K562 (cell line): ENCODE measurements around the gene OBP2A. TPM values are rescaled to one million over a fixed set of nuclear protein-coding genes. Genes with fewer than 3 reads are reported as not detected.
"Not testable (repeated sequence)": the region's sequence is repeated elsewhere in the genome, so short reads cannot be mapped to it uniquely, and the experiment has no call there.

Source experiments
- ATAC-seq: fragments of 200-7000 bp; cut with Tn5 transposase; 3 replicates; pipeline ENCODE4 v1.9.1; 2020; ENCODE audit warnings: moderate library complexity
- BruUV-seq: library from RNA; stranded (reverse); fragments of 400-500 nt; replicated peaks from 2 replicates; lab custom pipeline; 2021; lab: Mats Ljungman, UMichigan
- CTCF ChIA-PET: fragments of 300-600 bp; formaldehyde crosslinking; extraction: SDS; loops from one replicate; lab custom pipeline; 2021; ENCODE audit warnings: low intra/inter-chr PET ratio; lab: Yijun Ruan, JAX
- POLR2A ChIA-PET: fragments of 300-600, 350-650 bp; sonication (Branson Sonifier 250); formaldehyde crosslinking; extraction: SDS; loops from one replicate; lab custom pipeline; 2021; ENCODE audit warnings: antibody characterized with exemption, inconsistent platforms; lab: Yijun Ruan, JAX
- DNase-seq, 4 experiments: peaks; one replicate each; pipeline versions ENCODE4 v3.0.0 to v3.0.0-alpha.2; 2011 to 2018; ENCODE audit warnings: low spot score in 3 of 4, mixed read lengths in 3 of 4; ENCODE audit errors: extremely low read depth in 1 of 4
- FAIRE-seq: peaks from 2 replicates; lab custom pipeline; 2011; peaks lifted over from hg19 to GRCh38; lab: Jason Lieb, UNC
- H2AFZ ChIP-seq: 2 replicates; pipeline ENCODE4 v1.6.0; 2011; ENCODE audit warnings: low read depth, low read length, control low read depth, inconsistent platforms
- H3K27ac ChIP-seq: fragments of 200-600 bp; 3 replicates; pipeline ENCODE4 v1.8.0; 2011; ENCODE audit warnings: low read depth, mild to moderate bottlenecking, control low read depth, inconsistent platforms, low read length, moderate library complexity, mixed read lengths; ENCODE audit errors: extremely low read depth
- H3K27me3 ChIP-seq, 2 experiments: fragments of 300-600 bp in 1 of 2; 2 replicates in 1 of 2; 3 replicates in 1 of 2; pipeline versions ENCODE4 v1.6.0 to v1.8.0; 2011; ENCODE audit warnings: inconsistent platforms in 2 of 2, low read length in 2 of 2, mild to moderate bottlenecking in 1 of 2, mixed read lengths in 1 of 2, moderate library complexity in 1 of 2; ENCODE audit not compliant: control insufficient read depth in 2 of 2, insufficient read depth in 2 of 2
- H3K36me3 ChIP-seq: fragments of 300-600 bp; 3 replicates; pipeline ENCODE4 v1.8.0; 2011; ENCODE audit warnings: mild to moderate bottlenecking, low read length, inconsistent platforms; ENCODE audit not compliant: control insufficient read depth, insufficient read depth
- H3K4me1 ChIP-seq, 2 experiments: fragments of 200-600 bp in 1 of 2; replicated peaks in 1 of 2; 2 replicates in 1 of 2; 3 replicates in 1 of 2; pipeline versions ENCODE4 v1.5.1 to v1.8.0; 2011; ENCODE audit warnings: inconsistent platforms in 2 of 2, low read length in 2 of 2, mild to moderate bottlenecking in 1 of 2, mixed read lengths in 1 of 2, moderate library complexity in 1 of 2; ENCODE audit not compliant: control insufficient read depth in 2 of 2, insufficient read depth in 2 of 2
- H3K4me2 ChIP-seq: 2 replicates; pipeline ENCODE4 v1.6.1; 2011; ENCODE audit warnings: low read length, control low read depth, inconsistent platforms, mixed read lengths; ENCODE audit not compliant: insufficient read depth
- H3K4me3 ChIP-seq: fragments of 200-600 bp; sonication (generic), shearing (Covaris generic); 2 replicates; pipeline ENCODE4 v1.5.1; 2016; ENCODE audit warnings: control low read depth, inconsistent platforms
- H3K79me2 ChIP-seq: fragments of 200-600 bp; 3 replicates; pipeline ENCODE4 v1.8.0; 2011; ENCODE audit warnings: low read length, inconsistent platforms; ENCODE audit not compliant: control insufficient read depth, insufficient read depth
- H3K9ac ChIP-seq, 2 experiments: 2 replicates each; pipeline versions ENCODE4 v1.6.0 to v1.6.1; 2011; ENCODE audit warnings: low read depth in 2 of 2, low read length in 2 of 2, control low read depth in 1 of 2, inconsistent platforms in 1 of 2, mild to moderate bottlenecking in 1 of 2, mixed read lengths in 1 of 2; ENCODE audit not compliant: insufficient read depth in 1 of 2
- H3K9me1 ChIP-seq: one replicate; pipeline ENCODE4 v1.6.0; 2011; ENCODE audit warnings: inconsistent platforms, mild to moderate bottlenecking, low read length, moderate library complexity; ENCODE audit not compliant: control insufficient read depth, insufficient read depth
- H3K9me3 ChIP-seq: replicated peaks from 2 replicates; pipeline ENCODE4 v1.5.1; 2011; ENCODE audit warnings: low read depth, low read length, inconsistent platforms; ENCODE audit not compliant: control insufficient read depth, insufficient read depth
- H4K20me1 ChIP-seq: replicated peaks from 2 replicates; pipeline ENCODE4 v1.6.1; 2011; ENCODE audit warnings: low read length, inconsistent platforms, mixed read lengths; ENCODE audit not compliant: control insufficient read depth, insufficient read depth
- ARID1B ChIP-seq: fragments of 450-650 bp; IDR thresholded peaks from 2 replicates; pipeline ENCODE4 v1.6.1; 2016; ENCODE audit warnings: antibody characterized with exemption, mild to moderate bottlenecking, inconsistent platforms
- CEBPG ChIP-seq, 3 experiments: fragments of 200-800 bp in 1 of 3; sonication (Bioruptor generic) in 1 of 3; sonication (generic) in 1 of 3; formaldehyde crosslinking in 1 of 3; IDR thresholded peaks in 2 of 3; conservative IDR thresholded peaks in 1 of 3; 2 replicates each; pipeline versions ENCODE4 v1.6.1 to v1.8.0; 2016 to 2022; ENCODE audit warnings: missing compliant biosample characterization in 2 of 3, missing genetic modification characterization in 2 of 3, mild to moderate bottlenecking in 1 of 3, missing genetic modification reagents in 1 of 3
- FOSL1 ChIP-seq: fragments of 200-800 bp; sonication (Bioruptor generic); conservative IDR thresholded peaks from 2 replicates; pipeline ENCODE4 v1.6.1; 2016; ENCODE audit warnings: missing genetic modification characterization, missing compliant biosample characterization
- JUN ChIP-seq, 2 experiments: sonication (generic) in 1 of 2; formaldehyde crosslinking in 1 of 2; IDR thresholded peaks; 2 replicates each; pipeline versions ENCODE4 v1.6.1 to v1.8.0; 2012 to 2022; ENCODE audit warnings: borderline replicate concordance in 2 of 2, mild to moderate bottlenecking in 2 of 2, improper control_type of control experiment in 1 of 2, low read depth in 1 of 2, low read length in 1 of 2, missing genetic modification reagents in 1 of 2
- JUND ChIP-seq, 2 experiments: IDR thresholded peaks; 2 replicates in 1 of 2; 3 replicates in 1 of 2; pipeline ENCODE4 v1.6.1; 2011; ENCODE audit warnings: borderline replicate concordance in 2 of 2, low read depth in 2 of 2, low read length in 2 of 2, improper control_type of control experiment in 1 of 2, missing biosample characterization in 1 of 2, missing genetic modification characterization in 1 of 2, missing genetic modification reagents in 1 of 2
- NFIC ChIP-seq: fragments of 450-650 bp; IDR thresholded peaks from 2 replicates; pipeline ENCODE4 v1.6.1; 2017; ENCODE audit warnings: mild to moderate bottlenecking, inconsistent platforms
- SMARCA4 ChIP-seq: fragments of 450-650 bp; IDR thresholded peaks from 2 replicates; pipeline ENCODE4 v1.6.1; 2016
- ZEB2 ChIP-seq: fragments of 450-650 bp; IDR thresholded peaks from 2 replicates; pipeline ENCODE4 v1.6.1; 2016
- WGBS: fragments of 100-300 bp; shearing (Covaris generic); methylation state at CpG from one replicate; pipeline ENCODE4 v1.1.6; 2016; ENCODE audit warnings: low coverage, mixed read lengths; ENCODE audit not compliant: insufficient coverage; ENCODE audit errors: missing lambda C conversion rate; 5-methylcytosine and 5-hydroxymethylcytosine counted together
- in situ Hi-C: fragments of 300-500 bp; cut with MboI; formaldehyde crosslinking; loops from 4 replicates; pipeline ENCODE4 v1.15.0; 2018; ENCODE audit warnings: inconsistent platforms, mixed read lengths
- intact Hi-C: fragments of 100-400 bp; cut with micrococcal nuclease; formaldehyde crosslinking; loops from 2 replicates; pipeline ENCODE4 v1.14.2; 2022
- polyA plus RNA-seq, 8 experiments: library from polyadenylated mRNA; depleted of rRNA in 4 of 8; stranded (reverse) in 5 of 8; unstranded in 3 of 8; fragments of >200 nt; fragmentation: Nextera tagmentation in 2 of 8; fragmentation: Illumina TruSeq in 1 of 8; extraction: Ambion mirVana in 2 of 8; extraction: Trizol in 1 of 8; gene quantifications; 2 replicates each; pipeline versions ENCODE4 v1.2.1 to v1.2.3, GENCODE V29; 2011 to 2014; ENCODE audit warnings: inconsistent platforms in 1 of 8, missing spikeins in 1 of 8
- total RNA-seq, 7 experiments: library from RNA; depleted of rRNA in 6 of 7; stranded (reverse); fragments of >200 nt in 6 of 7; fragmentation: Illumina TruSeq in 2 of 7; extraction: Trizol in 2 of 7; gene quantifications; 2 replicates each; pipeline versions ENCODE4 v1.2.1 to v1.2.3, GENCODE V29; 2011 to 2021; ENCODE audit warnings: low replicate concordance in 1 of 7
- TF ChIP-seq, protein P1 (sequence below), 2 experiments: fragments of 450-650 bp in 1 of 2; sonication (generic) in 1 of 2; formaldehyde crosslinking in 1 of 2; IDR thresholded peaks in 1 of 2; conservative IDR thresholded peaks in 1 of 2; 2 replicates each; pipeline versions ENCODE4 v1.6.1 to v1.8.1; 2016 to 2023; ENCODE audit warnings: mild to moderate bottlenecking in 2 of 2, moderate library complexity in 2 of 2, inconsistent platforms in 1 of 2, missing genetic modification reagents in 1 of 2

The OBP2A gene
- total and polyA plus RNA-seq, 9 of the 15 experiments (the other 6 are each of a cell fraction or from before 2014, with no cell fraction given), result not detected

DNA sequence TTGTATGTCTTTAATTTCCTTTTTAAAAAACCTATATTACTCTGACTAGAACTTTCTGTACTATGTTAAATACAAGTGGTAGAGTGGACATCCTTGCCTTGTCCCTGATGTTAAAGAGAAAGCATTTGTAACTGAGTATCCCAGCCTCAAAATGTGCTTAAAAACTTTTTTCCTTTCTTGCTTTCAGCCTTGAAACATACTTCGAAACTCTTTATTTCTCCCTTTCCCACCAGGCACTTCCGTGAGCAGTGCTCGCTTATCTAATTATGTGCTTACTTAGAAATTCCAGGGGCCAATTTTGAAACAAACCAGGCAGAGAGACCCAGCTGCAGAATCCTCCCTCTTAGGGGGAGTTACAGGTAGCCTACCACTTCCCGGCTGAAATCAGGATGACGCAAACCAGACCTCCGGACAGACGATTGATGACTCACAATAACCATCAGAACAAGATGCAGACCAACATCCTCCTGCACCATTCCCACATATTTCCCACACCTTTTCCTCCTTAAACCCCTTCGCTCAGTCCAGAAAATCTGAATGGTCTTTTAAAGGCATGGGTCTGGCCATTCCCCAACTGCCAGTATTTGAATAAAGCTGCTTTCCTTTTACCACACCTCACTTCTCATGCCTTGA, 2.5 kb upstream of the OBP2A start:
- in situ Hi-C loops; TF ChIP-seq JUND (tag; IDR thresholded peaks at IDR 0.05; ENCODE audit: borderline replicate concordance, low read depth, low read length); CEBPG (CRISPR knock-in tag; IDR thresholded peaks at IDR 0.05); JUN (CRISPR knock-in tag; IDR thresholded peaks at IDR 0.05; ENCODE audit: borderline replicate concordance): not testable (repeated sequence)
- TF ChIP-seq FOSL1 (tag), result peak; percentile 47; the same call in 1 of the 2 replicates
- peak; percentile 24; the same call in 1 of the 2 replicates for TF ChIP-seq JUND (IDR thresholded peaks at IDR 0.05; ENCODE audit: borderline replicate concordance, low read depth, low read length)
- TF ChIP-seq SMARCA4, result peak; percentile 21; the same call in 1 of the 2 replicates
- TF ChIP-seq, protein P1, sequence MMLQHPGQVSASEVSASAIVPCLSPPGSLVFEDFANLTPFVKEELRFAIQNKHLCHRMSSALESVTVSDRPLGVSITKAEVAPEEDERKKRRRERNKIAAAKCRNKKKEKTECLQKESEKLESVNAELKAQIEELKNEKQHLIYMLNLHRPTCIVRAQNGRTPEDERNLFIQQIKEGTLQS (IDR thresholded peaks at IDR 0.05), result peak; percentile 86
- TF ChIP-seq, protein P1 (CRISPR knock-in tag; conservative IDR thresholded peaks at IDR 0.05), result not testable (repeated sequence)
- TF ChIP-seq CEBPG (tag; conservative IDR thresholded peaks at IDR 0.05 in 1 of 2, IDR thresholded peaks at IDR 0.05 in 1 of 2), result peak in 1 of 2 experiments; percentile 73; a peak in 2 of 4 replicates
- peak; percentile 30; the same call in 1 of the 2 replicates for TF ChIP-seq ARID1B
- TF ChIP-seq ZEB2, result 0 out of 2 replicates have a peak, but pooled peaks have one; percentile 42
- TF ChIP-seq NFIC, result peak; percentile 39; the same call in 1 of the 2 replicates
- TF ChIP-seq JUN (IDR thresholded peaks at IDR 0.05; ENCODE audit: borderline replicate concordance, low read depth, low read length), result 0 out of 2 replicates have a peak, but pooled peaks have one; percentile 14
- TF ChIP-seq, all 486 proteins: peak for 9; not testable (repeated sequence) for 477
- 2% methylated on average over 5 of the region's 8 CpGs for WGBS
- H3K9me1 ChIP-seq, DNase-seq, H3K4me3 ChIP-seq, H3K9me3 ChIP-seq, H3K79me2 ChIP-seq, BruUV-seq, intact Hi-C loops, H4K20me1 ChIP-seq, CTCF ChIA-PET, H3K4me2 ChIP-seq, H3K4me1 ChIP-seq, H3K27ac ChIP-seq, ATAC-seq, H3K9ac ChIP-seq, H2AFZ ChIP-seq, H3K36me3 ChIP-seq: not testable (repeated sequence)
- POLR2A ChIA-PET, result interaction anchor here (0.7 kb wide), 1 partner anchor 237 kb away, joined by 3 read pairs; no protein-coding TSS in a partner anchor
- H3K27me3 ChIP-seq, result peaks cover 8 to 44% of the 10 kb centered on the region in 2 experiments
- peak; percentile 78 for FAIRE-seq
